ENCODE data around the gene HTR3A.

GRCh38 chr11:113942256-113942655 is 32.7 kb upstream of the HTR3A start:
- TF ChIP-seq CTCF (IDR thresholded peaks at IDR 0.05) (no peak), POLR2A (IDR thresholded peaks at IDR 0.05) (no peak)
